Fibroblast of skin of back (primary cell): ENCODE results near the gene KCNH2.

Source experiments
- DNase-seq: peaks from one replicate; pipeline ENCODE4 v3.0.0-alpha.2; 2013

KCNH2 gene

GRCh38 chr7:150947761-150948651 lies 30.1 kb downstream of the KCNH2 start:
- no peak for DNase-seq

GRCh38 chr7:150947241-150947745 lies 30.8 kb downstream of the KCNH2 start:
- DNase-seq, result no peak

DNA sequence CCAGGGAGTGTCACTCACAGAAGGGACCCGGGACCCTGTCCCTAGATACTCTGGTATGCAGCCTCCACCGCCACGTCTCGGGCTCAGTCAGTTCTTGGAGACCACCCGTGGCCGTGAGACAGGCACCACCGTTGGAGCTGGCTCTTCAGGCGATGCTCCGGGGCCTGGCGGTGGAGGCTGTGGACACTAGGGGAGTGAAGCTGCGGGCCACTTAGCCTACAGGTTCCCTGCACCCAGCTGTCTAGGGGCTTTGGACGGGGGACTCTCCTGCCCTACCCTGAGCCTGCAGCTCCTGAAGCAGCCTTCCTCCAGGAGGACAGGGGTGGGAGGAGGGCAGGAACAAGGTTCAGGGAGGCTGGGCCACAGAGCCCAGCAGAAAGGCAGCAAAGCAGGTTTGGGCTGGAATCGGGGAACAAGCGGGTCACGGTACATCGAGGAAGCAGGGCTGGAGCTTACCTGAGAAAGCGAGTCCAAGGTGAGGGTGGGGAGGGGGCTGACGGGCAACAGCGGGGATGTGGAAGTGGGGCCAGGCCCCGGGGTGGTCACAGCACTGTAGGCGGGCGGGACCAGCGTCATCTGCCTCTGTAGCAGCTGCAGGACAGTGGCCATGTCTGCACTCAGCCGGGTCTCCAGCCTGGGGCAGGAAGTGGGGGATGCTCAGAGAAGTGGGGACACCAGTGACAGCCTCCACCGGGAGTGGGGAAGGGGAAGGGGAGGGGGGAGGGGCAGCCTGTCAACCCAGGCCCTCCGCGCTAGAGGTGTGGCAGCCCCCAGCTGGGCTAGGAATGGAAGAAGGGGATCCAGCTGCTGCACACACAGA lies 31.5 kb downstream of the KCNH2 start:
- DNase-seq, result no peak

DNA sequence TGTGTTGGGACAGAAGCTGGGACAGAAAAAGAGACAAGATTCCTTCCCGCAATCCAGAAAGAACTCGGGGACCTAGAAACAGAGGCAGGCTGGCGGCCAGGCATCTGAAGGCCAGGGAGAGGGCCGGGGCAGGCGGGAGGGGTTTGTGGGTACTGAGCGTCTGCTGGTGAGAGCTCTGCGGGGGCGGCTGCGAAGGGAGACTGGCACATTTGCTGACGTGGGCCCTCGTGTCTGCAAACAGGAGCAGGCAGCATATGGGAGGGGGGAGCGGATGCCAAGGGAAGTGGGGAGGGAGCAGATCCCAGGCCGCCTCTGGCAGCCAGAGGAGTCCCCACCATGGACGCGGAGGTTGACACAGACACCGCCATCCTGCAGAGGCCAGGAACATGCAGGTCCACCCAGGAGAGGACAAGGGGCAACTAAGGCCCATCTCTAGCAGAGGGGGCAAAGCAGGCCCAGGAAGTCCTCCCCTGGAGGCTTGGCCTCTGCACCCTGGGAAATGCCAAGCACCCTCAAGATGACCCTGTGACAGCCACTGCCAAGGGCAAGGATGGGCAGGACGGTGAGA lies 32.2 kb downstream of the KCNH2 start:
- no peak for DNase-seq

GRCh38 chr7:150945171-150945852 lies 32.8 kb downstream of the KCNH2 start:
- DNase-seq, result no peak

- DNase-seq, result no peak
These were observed 33.8 kb downstream of the KCNH2 start for GRCh38 chr7:150944066-150945042.

GRCh38 chr7:150943453-150943814 lies 34.7 kb downstream of the KCNH2 start:
- DNase-seq, result no peak

GRCh38 chr7:150942591-150943452 lies 35.3 kb downstream of the KCNH2 start:
- no peak for DNase-seq

- no peak for DNase-seq
These were observed 36.0 kb downstream of the KCNH2 start for GRCh38 chr7:150942001-150942590.

- DNase-seq, result no peak
These were observed 36.6 kb downstream of the KCNH2 start for GRCh38 chr7:150941351-150942000.

DNA sequence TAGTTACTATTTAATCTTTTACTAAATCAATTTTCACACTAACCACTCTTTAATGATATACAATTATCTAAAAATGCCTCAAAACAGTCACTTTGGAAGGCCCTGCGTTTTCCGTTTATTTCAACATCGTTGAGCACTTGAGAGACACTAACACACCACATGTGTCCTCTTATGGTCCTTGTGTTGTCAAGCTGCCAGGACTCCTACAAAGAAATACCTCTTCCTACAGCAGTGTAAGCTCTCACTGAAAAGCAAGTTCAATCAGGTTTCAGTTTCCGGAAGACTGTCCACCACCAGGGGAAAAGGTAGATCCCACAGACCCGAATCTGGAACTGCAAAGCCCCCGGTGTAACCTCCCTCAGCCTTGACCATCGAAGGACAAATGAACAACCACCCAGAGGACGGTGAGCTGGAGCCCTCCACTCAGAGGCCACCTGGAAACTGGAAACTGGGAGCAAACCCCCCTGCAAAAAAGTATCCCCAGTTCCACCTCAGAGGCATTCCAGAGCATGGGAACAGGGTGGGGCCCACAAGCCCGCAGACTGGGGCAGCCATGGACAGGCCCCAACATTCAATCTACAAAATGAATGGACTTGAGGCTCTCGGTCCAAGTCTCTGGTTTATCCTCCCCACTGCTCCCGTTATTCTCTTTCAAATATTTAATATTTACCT lies 37.6 kb downstream of the KCNH2 start:
- DNase-seq, result no peak

- no peak for DNase-seq
These were observed 38.7 kb downstream of the KCNH2 start for GRCh38 chr7:150939466-150939865.

GRCh38 chr7:150939052-150939451 lies 39.1 kb downstream of the KCNH2 start:
- no peak for DNase-seq

GRCh38 chr7:150938566-150938965 lies 39.6 kb downstream of the KCNH2 start:
- no peak for DNase-seq

DNA sequence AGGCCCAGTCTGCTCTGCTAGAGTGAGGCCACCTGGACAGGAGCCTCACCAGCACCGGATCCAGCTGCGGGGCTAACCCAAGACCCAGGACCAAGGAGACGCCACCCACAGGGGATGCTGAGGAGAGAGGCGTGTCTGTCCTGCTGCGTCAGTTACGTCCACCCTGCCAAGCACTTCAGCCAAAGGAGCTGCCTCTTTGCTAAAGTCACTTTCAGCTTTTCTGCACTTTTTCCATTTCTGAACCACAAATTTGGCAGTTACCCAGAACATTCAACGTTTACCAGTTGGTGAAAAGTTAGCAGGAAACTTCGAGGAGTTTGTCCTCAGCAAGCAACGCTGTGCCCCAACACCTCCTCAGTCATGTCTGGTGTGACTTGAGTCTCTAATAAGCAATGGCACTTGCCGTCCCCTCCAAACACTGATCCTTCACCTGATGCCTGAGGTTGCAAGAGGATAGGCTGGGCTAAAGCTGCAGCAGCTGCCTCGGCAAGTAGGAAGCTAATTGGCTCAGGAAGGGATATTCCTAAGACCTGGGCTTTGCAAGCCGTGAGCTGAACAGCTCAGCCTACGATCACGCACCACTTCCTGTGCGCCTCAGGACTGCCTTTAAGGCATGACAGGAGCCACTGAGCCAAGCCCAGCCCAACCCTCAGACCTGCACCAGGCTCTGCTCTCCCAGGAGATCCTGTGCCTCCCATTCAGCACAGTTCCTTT lies 40.1 kb downstream of the KCNH2 start:
- DNase-seq, result no peak

GRCh38 chr7:150936018-150936417 lies 42.1 kb downstream of the KCNH2 start:
- DNase-seq, result no peak

- DNase-seq, result no peak
These were observed 43.0 kb downstream of the KCNH2 start for GRCh38 chr7:150935149-150935548.
